Calu3 (cell line): ENCODE measurements around the gene F2R. TPM values are rescaled to one million over a fixed set of nuclear protein-coding genes. Genes with fewer than 3 reads are reported as not detected.

Experiments
- BruUV-seq: library from RNA; stranded (reverse); fragments of 400-500 nt; replicated peaks from 2 replicates; lab custom pipeline; 2021; lab: Mats Ljungman, UMichigan
- CTCF ChIA-PET: fragments of 300-600 bp; sonication (Branson Sonifier 250); formaldehyde crosslinking; loops from one replicate; lab custom pipeline; 2022; ENCODE audit warnings: antibody characterized with exemption; lab: Charles Lee
- DNase-seq: peaks from one replicate; pipeline ENCODE4 v3.0.0; 2022
- H3K27ac Mint-ChIP-seq: one replicate; pipeline ENCODE4 v1.8.0; 2022; ENCODE audit warnings: mixed read lengths; ENCODE audit not compliant: unreplicated experiment
- H3K27me3 Mint-ChIP-seq: one replicate; pipeline ENCODE4 v1.8.0; 2022; ENCODE audit warnings: mixed read lengths; ENCODE audit not compliant: unreplicated experiment
- H3K36me3 Mint-ChIP-seq: one replicate; pipeline ENCODE4 v1.8.0; 2022; ENCODE audit warnings: mild to moderate bottlenecking, moderate library complexity, mixed read lengths; ENCODE audit not compliant: insufficient read depth, unreplicated experiment
- H3K4me1 Mint-ChIP-seq: one replicate; pipeline ENCODE4 v1.8.0; 2022; ENCODE audit warnings: mild to moderate bottlenecking, low read depth, mixed read lengths; ENCODE audit not compliant: unreplicated experiment
- H3K4me3 Mint-ChIP-seq: one replicate; pipeline ENCODE4 v1.8.0; 2022; ENCODE audit warnings: mild to moderate bottlenecking, low read depth, moderate library complexity, mixed read lengths; ENCODE audit not compliant: unreplicated experiment
- H3K9me3 Mint-ChIP-seq: one replicate; pipeline ENCODE4 v1.8.0; 2022; ENCODE audit warnings: low read depth, mixed read lengths; ENCODE audit not compliant: unreplicated experiment
- intact Hi-C: fragments of 100-400 bp; cut with micrococcal nuclease; formaldehyde crosslinking; loops from one replicate; pipeline ENCODE4 v1.10.0; 2022; ENCODE audit not compliant: unreplicated experiment
- total RNA-seq: library from RNA; stranded (reverse); gene quantifications from 2 replicates; pipeline ENCODE4 v1.2.3, GENCODE V29; 2022
- TF ChIP-seq, protein P1 (sequence below): fragments of 200-600 bp; IDR thresholded peaks from one replicate; pipeline ENCODE4 v1.8.0; 2022; ENCODE audit warnings: antibody characterized with exemption; ENCODE audit not compliant: unreplicated experiment

F2R gene
- total RNA-seq, 1 experiment from 2014 or later = 14.4 TPM

DNA sequence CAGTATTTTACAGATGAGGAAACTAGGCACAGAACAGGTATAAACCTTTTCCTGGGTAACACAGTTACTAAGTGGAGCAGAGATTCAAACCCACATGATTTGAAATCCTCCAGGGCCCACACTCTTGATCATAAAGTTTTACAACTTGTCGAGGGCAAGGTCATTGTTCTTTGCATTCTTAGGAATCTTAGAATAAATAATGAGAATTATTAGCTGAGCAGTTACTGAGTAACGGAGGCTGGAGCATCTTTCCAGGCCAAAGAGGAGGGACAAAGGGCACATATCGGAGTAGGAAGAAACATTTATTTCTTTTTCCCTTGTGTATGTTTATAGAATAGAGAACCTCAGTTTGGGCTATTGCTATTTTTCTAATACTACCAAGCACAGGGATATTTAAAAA lies 27.1 kb upstream of the F2R start:
- Mint-ChIP-seq H3K27me3 (no peaks in the 10 kb centered on the region), H3K9me3 (no peaks in the 10 kb centered on the region), H3K4me1 (peaks cover 44% of the 10 kb centered on the region), H3K4me3 (no peak overlapping the region), H3K27ac (no peak overlapping the region), H3K36me3 (no peaks in the 10 kb centered on the region)
- CTCF ChIA-PET = no interaction called here
- intact Hi-C loops = no loop called here
- TF ChIP-seq, protein P1, sequence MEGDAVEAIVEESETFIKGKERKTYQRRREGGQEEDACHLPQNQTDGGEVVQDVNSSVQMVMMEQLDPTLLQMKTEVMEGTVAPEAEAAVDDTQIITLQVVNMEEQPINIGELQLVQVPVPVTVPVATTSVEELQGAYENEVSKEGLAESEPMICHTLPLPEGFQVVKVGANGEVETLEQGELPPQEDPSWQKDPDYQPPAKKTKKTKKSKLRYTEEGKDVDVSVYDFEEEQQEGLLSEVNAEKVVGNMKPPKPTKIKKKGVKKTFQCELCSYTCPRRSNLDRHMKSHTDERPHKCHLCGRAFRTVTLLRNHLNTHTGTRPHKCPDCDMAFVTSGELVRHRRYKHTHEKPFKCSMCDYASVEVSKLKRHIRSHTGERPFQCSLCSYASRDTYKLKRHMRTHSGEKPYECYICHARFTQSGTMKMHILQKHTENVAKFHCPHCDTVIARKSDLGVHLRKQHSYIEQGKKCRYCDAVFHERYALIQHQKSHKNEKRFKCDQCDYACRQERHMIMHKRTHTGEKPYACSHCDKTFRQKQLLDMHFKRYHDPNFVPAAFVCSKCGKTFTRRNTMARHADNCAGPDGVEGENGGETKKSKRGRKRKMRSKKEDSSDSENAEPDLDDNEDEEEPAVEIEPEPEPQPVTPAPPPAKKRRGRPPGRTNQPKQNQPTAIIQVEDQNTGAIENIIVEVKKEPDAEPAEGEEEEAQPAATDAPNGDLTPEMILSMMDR = no peak
- no TSS peak for BruUV-seq
- no peak for DNase-seq

GRCh38 chr5:76689321-76690036 lies 26.4 kb upstream of the F2R start:
- no peaks in the 10 kb centered on the region for H3K36me3 Mint-ChIP-seq
- peak overlapping the region; percentile 13 for H3K27ac Mint-ChIP-seq
- H3K9me3 Mint-ChIP-seq = no peaks in the 10 kb centered on the region
- intact Hi-C loops = no loop called here
- no TSS peak for BruUV-seq
- TF ChIP-seq, protein P1 = no peak
- no peak for DNase-seq
- H3K27me3 Mint-ChIP-seq = no peaks in the 10 kb centered on the region
- no peak overlapping the region for H3K4me3 Mint-ChIP-seq
- peaks cover 44% of the 10 kb centered on the region for H3K4me1 Mint-ChIP-seq
- CTCF ChIA-PET = interaction anchor here (0.6 to 0.8 kb wide), 3 partner anchors 19 to 147 kb away, joined by 3 read pairs; no protein-coding TSS in a partner anchor

- Mint-ChIP-seq H3K27ac (peak overlapping the region; percentile 13), H3K4me3 (no peak overlapping the region), H3K9me3 (no peaks in the 10 kb centered on the region), H3K4me1 (peaks cover 44% of the 10 kb centered on the region), H3K27me3 (no peaks in the 10 kb centered on the region), H3K36me3 (no peaks in the 10 kb centered on the region)
- BruUV-seq = no TSS peak
- TF ChIP-seq, protein P1 = no peak
- CTCF ChIA-PET = interaction anchor here (0.8 kb wide), 1 partner anchor 84 kb away, joined by 3 read pairs; no protein-coding TSS in a partner anchor
- intact Hi-C loops = no loop called here
- no peak for DNase-seq
These were observed 25.8 kb upstream of the F2R start for GRCh38 chr5:76690037-76690679.

DNA sequence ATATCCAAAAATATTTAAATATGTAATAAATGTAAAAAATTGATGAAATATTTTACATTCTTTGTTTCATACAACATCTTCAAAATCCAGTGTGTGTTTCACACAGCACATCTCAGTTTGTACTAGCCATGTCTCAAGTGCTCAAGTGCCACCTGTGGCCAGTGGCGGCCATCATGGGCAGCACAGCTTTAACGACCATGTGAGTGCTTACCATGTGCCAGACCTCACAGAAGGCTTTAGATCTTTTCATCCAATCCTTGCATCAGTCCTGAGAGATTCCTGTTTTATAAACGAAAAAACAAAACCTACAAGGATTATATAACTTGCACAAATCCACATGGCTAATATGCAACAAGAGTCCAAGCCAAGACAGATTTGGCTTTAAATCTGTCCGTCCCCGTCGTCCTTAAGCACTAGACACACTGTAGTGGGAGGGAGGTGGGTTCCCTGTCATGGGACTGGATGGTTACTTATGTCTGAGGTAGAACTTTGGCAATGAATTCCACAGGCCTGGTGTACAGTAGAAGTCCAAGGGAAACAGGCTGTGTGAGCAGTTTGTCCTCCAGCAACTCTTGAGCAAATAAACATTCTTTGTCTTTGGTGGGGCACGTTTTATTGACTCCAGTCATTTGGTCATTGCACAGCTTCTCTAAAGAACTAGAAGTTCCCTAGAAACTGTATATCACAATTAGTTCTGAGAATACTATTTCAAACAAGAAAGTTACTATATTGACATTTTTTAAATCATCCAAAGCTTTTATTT lies 25.0 kb upstream of the F2R start:
- Mint-ChIP-seq H3K36me3 (no peaks in the 10 kb centered on the region), H3K27ac (no peak overlapping the region), H3K27me3 (no peaks in the 10 kb centered on the region), H3K9me3 (no peaks in the 10 kb centered on the region), H3K4me1 (peaks cover 44% of the 10 kb centered on the region), H3K4me3 (no peak overlapping the region)
- CTCF ChIA-PET = interaction anchor here (1.8 kb wide), 1 partner anchor 15 kb away, joined by 4 read pairs; no protein-coding TSS in a partner anchor
- intact Hi-C loops = no loop called here
- TF ChIP-seq, protein P1 = no peak
- no TSS peak for BruUV-seq
- DNase-seq = no peak
